Activated naive CD8-positive, alpha-beta T cell (primary cell): Measurements from ENCODE around the gene AIF1L.
"Not testable (repeated sequence)": the region's sequence is repeated elsewhere in the genome, so short reads cannot be mapped to it uniquely, and the experiment has no call there.

Source experiments
- H3K27ac Mint-ChIP-seq: one replicate; pipeline ENCODE4 v1.8.0; 2021; ENCODE audit warnings: mixed read lengths
- H3K27me3 Mint-ChIP-seq: one replicate; pipeline ENCODE4 v1.8.0; 2021; ENCODE audit warnings: mixed read lengths
- H3K36me3 Mint-ChIP-seq: one replicate; pipeline ENCODE4 v1.8.0; 2021; ENCODE audit warnings: mixed read lengths
- H3K4me1 Mint-ChIP-seq: one replicate; pipeline ENCODE4 v1.8.0; 2021; ENCODE audit warnings: low read depth, mixed read lengths
- H3K4me3 Mint-ChIP-seq: one replicate; pipeline ENCODE4 v1.8.0; 2021; ENCODE audit warnings: mild to moderate bottlenecking, mixed read lengths
- H3K9me3 Mint-ChIP-seq: one replicate; pipeline ENCODE4 v1.8.0; 2021; ENCODE audit warnings: low read depth, mixed read lengths

The AIF1L gene

GRCh38 chr9:131101207-131101964 is 5.1 kb downstream of the AIF1L start:
- Mint-ChIP-seq H3K9me3 (no peaks in the 10 kb centered on the region), H3K27me3 (peaks cover 4% of the 10 kb centered on the region), H3K36me3 (no peaks in the 10 kb centered on the region), H3K4me1 (peaks cover 4% of the 10 kb centered on the region), H3K27ac (no peak overlapping the region), H3K4me3 (no peak overlapping the region)

- Mint-ChIP-seq H3K36me3 (no peaks in the 10 kb centered on the region), H3K4me1 (no peaks in the 10 kb centered on the region), H3K27ac (no peak overlapping the region), H3K27me3 (no peaks in the 10 kb centered on the region), H3K9me3 (no peaks in the 10 kb centered on the region), H3K4me3 (no peak overlapping the region)
Observed at GRCh38 chr9:131103024-131103423, 6.7 kb downstream of the AIF1L start.

DNA sequence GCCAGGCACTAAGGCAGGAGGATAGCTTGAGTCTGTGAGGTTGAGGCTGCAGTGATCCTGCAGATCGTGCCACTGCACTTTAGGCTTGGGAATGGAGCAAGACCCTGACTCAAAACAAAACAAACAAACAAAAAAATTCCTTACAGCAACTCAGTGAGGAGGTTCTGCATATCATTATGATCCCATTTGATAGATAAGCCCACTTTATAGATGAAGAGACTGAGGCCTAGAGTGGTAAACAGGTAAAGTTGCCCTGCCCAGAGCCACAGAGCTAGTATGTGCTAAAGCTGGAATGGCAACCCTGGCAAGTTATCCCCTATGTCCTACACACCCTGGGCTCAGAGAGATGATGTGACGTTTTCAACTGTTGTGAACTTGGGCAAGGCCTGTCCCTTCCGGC is 7.2 kb downstream of the AIF1L start:
- no peaks in the 10 kb centered on the region for H3K9me3 Mint-ChIP-seq
- H3K4me1 Mint-ChIP-seq = no peaks in the 10 kb centered on the region
- H3K27ac Mint-ChIP-seq = no peak overlapping the region
- H3K27me3 Mint-ChIP-seq = no peaks in the 10 kb centered on the region
- H3K4me3 Mint-ChIP-seq = no peak overlapping the region
- no peaks in the 10 kb centered on the region for H3K36me3 Mint-ChIP-seq

- Mint-ChIP-seq H3K4me3 (no peak overlapping the region), H3K36me3 (no peaks in the 10 kb centered on the region), H3K4me1 (no peaks in the 10 kb centered on the region), H3K27ac (no peak overlapping the region), H3K27me3 (no peaks in the 10 kb centered on the region), H3K9me3 (no peaks in the 10 kb centered on the region)
Observed at GRCh38 chr9:131104016-131104740, 7.8 kb downstream of the AIF1L start.

- Mint-ChIP-seq H3K4me1 (no peaks in the 10 kb centered on the region), H3K36me3 (no peaks in the 10 kb centered on the region), H3K4me3 (no peak overlapping the region), H3K27ac (no peak overlapping the region), H3K9me3 (no peaks in the 10 kb centered on the region), H3K27me3 (no peaks in the 10 kb centered on the region)
Observed at GRCh38 chr9:131105952-131106351, 9.6 kb downstream of the AIF1L start.

DNA sequence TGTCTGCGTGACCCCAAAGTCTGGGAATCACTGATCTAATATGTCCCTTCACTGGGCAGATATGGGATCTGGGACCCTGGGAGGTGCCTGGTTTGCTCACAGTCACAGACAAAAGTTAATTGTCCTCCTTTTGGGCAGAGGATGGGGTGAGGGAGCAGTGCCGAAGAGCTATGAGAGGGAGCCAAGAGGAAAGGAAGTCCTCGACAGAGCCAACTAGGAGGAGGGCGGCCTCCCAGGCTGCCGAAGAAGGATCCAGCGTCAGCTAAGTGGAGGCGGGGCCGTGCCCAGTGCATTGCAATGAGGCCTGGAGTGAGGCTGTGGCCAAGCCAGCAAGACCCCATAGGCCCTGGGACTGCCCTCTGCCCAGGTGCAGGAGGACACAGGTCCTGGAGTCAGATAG is 11.4 kb downstream of the AIF1L start:
- H3K27ac Mint-ChIP-seq = no peak overlapping the region
- H3K9me3 Mint-ChIP-seq = no peaks in the 10 kb centered on the region
- H3K27me3 Mint-ChIP-seq = no peaks in the 10 kb centered on the region
- H3K4me3 Mint-ChIP-seq = no peak overlapping the region
- no peaks in the 10 kb centered on the region for H3K36me3 Mint-ChIP-seq
- no peaks in the 10 kb centered on the region for H3K4me1 Mint-ChIP-seq

DNA sequence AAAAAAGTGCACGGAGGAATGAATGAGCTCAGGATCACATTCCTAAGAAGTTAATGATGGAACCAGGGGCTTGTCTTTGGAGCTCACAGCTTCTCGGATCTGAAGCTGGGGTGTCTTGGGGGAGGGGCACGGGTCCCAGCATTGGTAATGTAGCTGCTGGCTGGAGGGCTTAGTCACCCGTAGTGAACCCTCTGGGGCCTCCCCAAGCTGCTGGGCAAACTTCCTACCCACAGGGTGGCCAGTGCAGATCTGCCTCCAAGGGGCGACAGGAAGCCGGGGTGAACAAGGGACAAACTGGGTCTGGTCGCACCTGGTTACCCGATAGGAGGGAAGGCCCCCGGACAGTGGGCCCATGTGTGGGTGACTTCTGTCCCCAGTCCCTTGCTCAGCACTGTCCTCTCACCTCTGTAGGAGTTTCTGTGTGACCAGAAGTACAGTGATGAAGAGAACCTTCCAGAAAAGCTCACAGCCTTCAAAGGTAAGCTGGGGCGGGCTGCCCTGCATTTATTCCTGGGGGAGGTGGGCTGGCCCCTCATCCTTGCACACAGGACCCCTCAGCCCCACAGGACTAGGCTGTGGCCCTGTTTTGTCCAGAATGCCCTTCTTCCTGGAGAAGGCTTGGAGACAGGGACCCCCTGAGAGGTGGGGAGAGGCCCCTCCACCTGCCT is 15.0 kb downstream of the AIF1L start:
- Mint-ChIP-seq H3K27ac (no peak overlapping the region), H3K27me3 (no peaks in the 10 kb centered on the region), H3K36me3 (no peaks in the 10 kb centered on the region), H3K4me3 (no peak overlapping the region), H3K4me1 (no peaks in the 10 kb centered on the region), H3K9me3 (no peaks in the 10 kb centered on the region)

GRCh38 chr9:131111854-131112311 is 15.6 kb downstream of the AIF1L start:
- H3K4me3 Mint-ChIP-seq = no peak overlapping the region

GRCh38 chr9:131112374-131113154 is 16.2 kb downstream of the AIF1L start:
- no peaks in the 10 kb centered on the region for H3K9me3 Mint-ChIP-seq

More at GRCh38 chr9:131111854-131112311, 15.6 kb downstream of the AIF1L start:
- H3K4me1 Mint-ChIP-seq = no peaks in the 10 kb centered on the region
- no peaks in the 10 kb centered on the region for H3K36me3 Mint-ChIP-seq
- no peaks in the 10 kb centered on the region for H3K9me3 Mint-ChIP-seq
- no peak overlapping the region for H3K27ac Mint-ChIP-seq
- no peaks in the 10 kb centered on the region for H3K27me3 Mint-ChIP-seq

GRCh38 chr9:131113655-131114054 is 17.3 kb downstream of the AIF1L start:
- no peak overlapping the region for H3K4me3 Mint-ChIP-seq
- no peaks in the 10 kb centered on the region for H3K27me3 Mint-ChIP-seq
- no peaks in the 10 kb centered on the region for H3K4me1 Mint-ChIP-seq
- H3K9me3 Mint-ChIP-seq = no peaks in the 10 kb centered on the region
- no peaks in the 10 kb centered on the region for H3K36me3 Mint-ChIP-seq
- H3K27ac Mint-ChIP-seq = no peak overlapping the region

More at GRCh38 chr9:131112374-131113154, 16.2 kb downstream of the AIF1L start:
- Mint-ChIP-seq H3K4me1 (no peaks in the 10 kb centered on the region), H3K36me3 (no peaks in the 10 kb centered on the region), H3K27ac (no peak overlapping the region), H3K4me3 (no peak overlapping the region), H3K27me3 (no peaks in the 10 kb centered on the region)

DNA sequence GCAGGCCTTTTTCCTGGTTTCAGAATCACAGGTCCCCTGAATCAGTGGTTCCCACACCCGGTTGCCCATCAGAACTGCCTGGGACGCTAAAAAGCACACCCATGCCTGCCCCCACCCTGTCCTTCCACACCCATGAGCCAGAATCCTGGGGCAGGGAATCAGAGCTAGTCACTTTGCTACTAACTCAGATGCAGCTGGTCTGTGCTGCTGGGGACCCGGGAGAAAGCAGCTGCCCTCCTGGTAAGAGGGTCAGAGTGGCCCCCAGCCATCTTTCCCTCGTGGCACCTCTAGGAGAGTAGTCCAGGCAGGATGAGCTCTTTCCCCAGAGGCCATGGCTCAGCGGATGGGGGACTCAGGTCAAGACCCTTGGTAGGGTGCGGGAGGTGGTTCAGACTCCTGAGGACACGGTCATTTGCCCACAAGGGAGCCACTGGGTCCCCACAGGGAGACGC is 17.8 kb downstream of the AIF1L start:
- Mint-ChIP-seq H3K36me3 (no peaks in the 10 kb centered on the region), H3K27me3 (no peaks in the 10 kb centered on the region), H3K4me1 (no peaks in the 10 kb centered on the region), H3K27ac (no peak overlapping the region), H3K4me3 (no peak overlapping the region), H3K9me3 (no peaks in the 10 kb centered on the region)

- H3K4me3 Mint-ChIP-seq, H3K36me3 Mint-ChIP-seq, H3K9me3 Mint-ChIP-seq, H3K27ac Mint-ChIP-seq, H3K27me3 Mint-ChIP-seq, H3K4me1 Mint-ChIP-seq: not testable (repeated sequence)
Observed at GRCh38 chr9:131115360-131115742, 19.0 kb downstream of the AIF1L start.

DNA sequence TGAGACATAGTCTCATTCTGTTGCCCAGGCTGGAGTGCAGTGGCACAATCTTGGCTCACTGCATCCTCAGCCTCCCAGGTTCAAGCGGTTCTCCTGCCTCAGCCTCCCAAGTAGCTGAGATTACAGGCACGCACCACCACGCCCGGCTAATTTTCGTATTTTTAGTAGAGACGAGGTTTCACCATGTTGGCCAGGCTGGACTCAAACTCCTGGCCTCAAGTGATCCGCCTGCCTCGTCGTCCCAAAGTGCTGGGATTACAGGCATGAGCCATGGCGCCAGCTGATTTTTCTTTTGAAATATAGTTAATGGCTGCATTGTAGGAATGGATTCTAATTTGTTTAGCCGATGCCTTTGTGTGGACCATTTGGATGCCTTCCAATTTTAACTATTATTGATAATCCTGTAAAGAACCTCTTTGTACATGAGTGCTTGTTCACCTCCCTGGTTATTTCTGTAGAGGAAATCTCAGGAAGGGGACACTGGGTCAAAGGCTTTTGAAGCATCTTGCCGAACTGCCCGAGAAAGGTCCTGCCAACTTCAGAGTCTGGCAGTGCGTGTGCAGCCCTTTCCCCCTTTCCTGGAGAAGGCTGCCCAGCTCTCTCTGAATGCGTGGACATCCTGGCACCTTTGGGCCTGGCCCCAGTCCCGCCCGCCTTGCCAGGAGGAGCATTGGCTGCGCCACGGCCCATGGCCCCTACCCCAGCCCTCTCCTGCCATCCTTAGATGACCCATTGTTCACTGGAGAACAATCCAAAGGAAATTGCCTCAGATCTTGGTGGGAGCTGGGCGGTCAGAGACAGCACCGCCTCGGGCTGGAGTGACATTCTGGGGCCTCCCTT is 20.2 kb downstream of the AIF1L start:
- no peaks in the 10 kb centered on the region for H3K4me1 Mint-ChIP-seq
- H3K27ac Mint-ChIP-seq = no peak overlapping the region
- H3K27me3 Mint-ChIP-seq = no peaks in the 10 kb centered on the region

More for the DNA sequence above, 20.2 kb downstream of the AIF1L start:
- Mint-ChIP-seq H3K36me3 (no peaks in the 10 kb centered on the region), H3K4me3 (no peak overlapping the region), H3K9me3 (no peaks in the 10 kb centered on the region)
